Vagina (tissue), 2 donors: ENCODE data around the gene NHERF1. TPM values are rescaled to one million over a fixed set of nuclear protein-coding genes. Genes with fewer than 3 reads are reported as not detected.
A peak's percentile ranks its signal among the peaks of the same experiment; 100 is the strongest.

ENCODE experiments used
- DNase-seq, 2 donors: peaks; one replicate each; pipeline ENCODE4 v3.0.0-alpha.2; 2017; ENCODE audit errors: extremely low spot score in 2 of 2
- H3K27ac ChIP-seq: fragments of 200-600 bp; sonication (generic); one replicate; pipeline ENCODE4 v1.5.1; 2019
- H3K27me3 ChIP-seq: fragments of 200-600 bp; sonication (generic); one replicate; pipeline ENCODE4 v1.5.1; 2019
- H3K36me3 ChIP-seq, 2 donors: fragments of 200-600 bp; sonication (generic); one replicate each; pipeline ENCODE4 v1.5.1; 2017 to 2019
- H3K4me1 ChIP-seq: fragments of 200-600 bp; sonication (generic); one replicate; pipeline ENCODE4 v1.5.1; 2019
- H3K4me3 ChIP-seq, 2 donors: fragments of 200-600 bp; sonication (generic); 1 replicate in 1 of 2; 2 replicates in 1 of 2; pipeline ENCODE4 v1.5.1; 2016 to 2019
- H3K9me3 ChIP-seq: fragments of 200-600 bp; sonication (generic); one replicate; pipeline ENCODE4 v1.5.1; 2019
- POLR2A ChIP-seq, 2 donors: fragments of 450-650 bp; IDR thresholded peaks; one replicate each; pipeline ENCODE4 v1.6.1; 2017; ENCODE audit warnings: antibody characterized with exemption in 2 of 2, mild to moderate bottlenecking in 2 of 2, moderate library complexity in 2 of 2
- POLR2AphosphoS5 ChIP-seq, 2 donors: sonication (generic); formaldehyde crosslinking; IDR thresholded peaks; one replicate each; pipeline ENCODE4 v1.9.0; 2017; ENCODE audit warnings: antibody characterized with exemption in 2 of 2, mild to moderate bottlenecking in 2 of 2, low read depth in 1 of 2; ENCODE audit not compliant: insufficient read depth in 1 of 2
- intact Hi-C: fragments of 100-400 bp; cut with DNase I; formaldehyde crosslinking; loops from one replicate; pipeline ENCODE4 v1.15.1; 2023
- total RNA-seq: library from RNA; depleted of rRNA; stranded (reverse); fragments of >200 nt; gene quantifications from one replicate; pipeline ENCODE4 v1.2.3, GENCODE V29; 2016
- TF ChIP-seq, protein P1 (sequence below), 3 experiments: fragments of 450-650 bp in 2 of 3; fragments of 200-600 bp in 1 of 3; sonication (generic) in 1 of 3; IDR thresholded peaks; one replicate each; pipeline ENCODE4 v1.5.1; 2017 to 2019; ENCODE audit warnings: antibody characterized with exemption in 3 of 3, mild to moderate bottlenecking in 2 of 3, moderate library complexity in 2 of 3

The NHERF1 gene
- total RNA-seq, 1 donor from 2014 or later, result 57.2 TPM

DNA sequence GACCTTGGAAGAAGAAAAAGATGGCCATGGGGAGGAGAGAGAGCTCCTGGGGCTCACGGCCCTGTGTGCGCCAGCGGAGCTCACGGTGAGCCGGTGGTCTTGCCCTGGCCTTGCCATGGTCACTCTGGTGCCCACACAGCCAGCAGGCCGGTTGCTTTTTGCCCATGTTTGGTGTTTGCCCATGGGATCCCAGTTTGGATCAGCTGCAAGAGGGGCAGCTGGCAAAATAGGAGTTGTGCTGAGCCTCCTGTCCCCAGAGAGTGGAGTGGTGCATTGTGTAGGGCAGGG lies 1.6 kb downstream of the NHERF1 start:
- Histone ChIP-seq H3K27ac (peak overlapping the region; percentile 86), H3K4me1 (peaks cover 76% of the 10 kb centered on the region), H3K36me3 (no peaks in the 10 kb centered on the region), H3K4me3 (peak overlapping the region; percentile 62 to 98), H3K27me3 (no peaks in the 10 kb centered on the region), H3K9me3 (no peaks in the 10 kb centered on the region)
- TF ChIP-seq POLR2A (IDR thresholded peaks at IDR 0.05) (no peak), POLR2AphosphoS5 (IDR thresholded peaks at IDR 0.05; ENCODE audit: insufficient read depth in 1 of 2, low read depth in 1 of 2) (no peak)
- TF ChIP-seq, protein P1, sequence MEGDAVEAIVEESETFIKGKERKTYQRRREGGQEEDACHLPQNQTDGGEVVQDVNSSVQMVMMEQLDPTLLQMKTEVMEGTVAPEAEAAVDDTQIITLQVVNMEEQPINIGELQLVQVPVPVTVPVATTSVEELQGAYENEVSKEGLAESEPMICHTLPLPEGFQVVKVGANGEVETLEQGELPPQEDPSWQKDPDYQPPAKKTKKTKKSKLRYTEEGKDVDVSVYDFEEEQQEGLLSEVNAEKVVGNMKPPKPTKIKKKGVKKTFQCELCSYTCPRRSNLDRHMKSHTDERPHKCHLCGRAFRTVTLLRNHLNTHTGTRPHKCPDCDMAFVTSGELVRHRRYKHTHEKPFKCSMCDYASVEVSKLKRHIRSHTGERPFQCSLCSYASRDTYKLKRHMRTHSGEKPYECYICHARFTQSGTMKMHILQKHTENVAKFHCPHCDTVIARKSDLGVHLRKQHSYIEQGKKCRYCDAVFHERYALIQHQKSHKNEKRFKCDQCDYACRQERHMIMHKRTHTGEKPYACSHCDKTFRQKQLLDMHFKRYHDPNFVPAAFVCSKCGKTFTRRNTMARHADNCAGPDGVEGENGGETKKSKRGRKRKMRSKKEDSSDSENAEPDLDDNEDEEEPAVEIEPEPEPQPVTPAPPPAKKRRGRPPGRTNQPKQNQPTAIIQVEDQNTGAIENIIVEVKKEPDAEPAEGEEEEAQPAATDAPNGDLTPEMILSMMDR (IDR thresholded peaks at IDR 0.05), result no peak
- no peak for DNase-seq
- intact Hi-C loops, result no loop called here

DNA sequence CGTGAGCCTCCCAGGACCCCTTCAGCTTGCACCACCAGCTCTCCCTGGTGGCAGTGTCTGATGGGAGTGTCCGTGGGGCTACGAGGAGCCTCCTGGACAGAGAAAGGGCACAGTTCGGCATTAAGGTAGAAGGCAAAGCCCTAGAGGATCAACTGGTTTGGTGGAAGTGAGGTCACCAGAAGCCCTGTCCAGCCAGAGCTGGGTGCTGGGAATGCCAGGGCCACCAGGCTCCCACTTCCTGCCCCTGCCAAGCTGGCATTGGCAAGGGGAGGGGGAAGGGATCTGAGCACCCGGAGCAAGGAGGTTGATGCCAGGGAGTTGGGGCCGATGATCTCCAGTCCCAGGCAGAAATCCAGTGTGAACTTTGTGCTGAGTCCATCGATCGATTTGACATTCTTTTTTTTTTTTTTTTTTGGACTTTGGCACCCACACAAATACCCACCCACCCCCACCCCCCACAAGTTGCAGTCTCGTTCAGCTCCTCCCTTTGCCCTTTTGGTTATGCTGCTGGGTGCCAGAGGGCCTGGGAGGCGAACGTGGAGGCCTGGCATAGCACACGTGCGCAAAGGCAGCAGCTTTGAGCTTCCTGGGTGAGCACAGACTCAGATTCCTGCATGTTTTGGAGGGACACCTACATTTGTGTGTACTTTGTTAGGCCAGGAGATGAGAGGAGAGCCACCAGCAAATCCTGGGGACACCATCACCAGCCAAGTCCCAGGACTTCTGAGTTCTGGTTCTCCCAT lies 2.1 kb downstream of the NHERF1 start:
- Histone ChIP-seq H3K27me3 (no peaks in the 10 kb centered on the region), H3K4me3 (peak overlapping the region; percentile 62 to 98), H3K36me3 (no peaks in the 10 kb centered on the region), H3K9me3 (no peaks in the 10 kb centered on the region), H3K4me1 (peaks cover 72% of the 10 kb centered on the region), H3K27ac (peak overlapping the region; percentile 86)
- intact Hi-C loops, result no loop called here
- no peak for DNase-seq
- TF ChIP-seq, protein P1 (IDR thresholded peaks at IDR 0.05), result no peak
- TF ChIP-seq POLR2AphosphoS5 (IDR thresholded peaks at IDR 0.05; ENCODE audit: insufficient read depth in 1 of 2, low read depth in 1 of 2) (no peak), POLR2A (IDR thresholded peaks at IDR 0.05) (no peak)

DNA sequence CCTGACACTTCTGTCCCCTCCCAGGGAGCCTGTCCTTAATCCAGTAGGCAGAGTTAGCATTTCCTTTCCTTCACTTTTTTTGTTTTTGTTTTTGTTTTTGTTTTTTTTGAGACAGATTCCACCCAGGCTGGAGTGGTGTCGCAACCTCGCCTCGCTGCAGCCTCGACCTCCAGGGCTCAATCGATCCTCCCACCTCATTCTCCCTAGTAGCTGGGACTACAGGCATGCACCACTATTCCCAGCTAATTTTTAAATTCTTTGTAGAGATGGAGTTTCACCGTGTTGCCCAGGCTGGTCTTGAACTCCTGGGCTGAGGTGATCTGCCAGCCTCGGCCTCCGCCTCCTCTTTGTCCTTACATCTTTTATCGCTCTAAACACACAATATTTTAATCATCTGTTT lies 4.0 kb downstream of the NHERF1 start:
- H3K9me3 ChIP-seq, result no peaks in the 10 kb centered on the region
- peaks cover 78% of the 10 kb centered on the region for H3K4me1 ChIP-seq
- H3K4me3 ChIP-seq, result no peak overlapping the region
- intact Hi-C loops, result no loop called here
- no peak for TF ChIP-seq POLR2A (IDR thresholded peaks at IDR 0.05)
- TF ChIP-seq, protein P1 (IDR thresholded peaks at IDR 0.05), result no peak
- TF ChIP-seq POLR2AphosphoS5 (IDR thresholded peaks at IDR 0.05; ENCODE audit: insufficient read depth in 1 of 2, low read depth in 1 of 2), result no peak
- H3K27me3 ChIP-seq, result no peaks in the 10 kb centered on the region
- H3K36me3 ChIP-seq, result no peaks in the 10 kb centered on the region
- DNase-seq, result no peak
- peak overlapping the region; percentile 36 for H3K27ac ChIP-seq

DNA sequence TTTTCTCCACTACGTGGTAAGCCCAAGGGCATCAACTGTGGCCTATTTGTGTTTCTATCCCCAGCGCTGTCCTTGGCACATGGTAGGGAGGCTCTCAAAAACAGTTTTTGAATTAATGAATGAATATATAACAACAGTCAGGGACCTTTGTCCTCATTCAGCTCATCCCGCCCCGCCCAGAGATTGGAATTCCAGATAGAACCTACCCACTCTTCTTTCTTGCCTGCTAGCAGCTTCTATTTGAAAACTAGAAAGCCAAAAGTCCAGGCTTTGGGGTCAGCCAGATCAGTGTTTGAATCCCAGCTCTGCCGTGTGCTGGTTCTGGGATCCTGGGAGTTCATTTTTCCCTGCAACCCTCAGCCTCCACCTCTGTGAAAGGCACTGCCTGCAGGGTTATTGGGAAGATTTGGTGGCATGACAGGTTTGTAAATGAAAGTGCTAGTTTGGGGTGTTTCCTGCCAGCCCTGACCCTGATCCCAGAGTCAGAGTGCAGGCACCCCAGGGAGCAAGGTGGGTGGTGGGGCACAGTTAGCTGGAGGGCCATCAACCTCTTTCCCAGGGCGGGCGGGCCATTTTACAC lies 4.5 kb downstream of the NHERF1 start:
- Histone ChIP-seq H3K27me3 (no peaks in the 10 kb centered on the region), H3K27ac (no peak overlapping the region), H3K4me1 (peaks cover 78% of the 10 kb centered on the region), H3K36me3 (no peaks in the 10 kb centered on the region), H3K4me3 (no peak overlapping the region), H3K9me3 (no peaks in the 10 kb centered on the region)
- intact Hi-C loops, result no loop called here
- TF ChIP-seq, protein P1 (IDR thresholded peaks at IDR 0.05), result no peak
- no peak for TF ChIP-seq POLR2A (IDR thresholded peaks at IDR 0.05)
- TF ChIP-seq POLR2AphosphoS5 (IDR thresholded peaks at IDR 0.05; ENCODE audit: insufficient read depth in 1 of 2, low read depth in 1 of 2), result no peak
- DNase-seq, result no peak

DNA sequence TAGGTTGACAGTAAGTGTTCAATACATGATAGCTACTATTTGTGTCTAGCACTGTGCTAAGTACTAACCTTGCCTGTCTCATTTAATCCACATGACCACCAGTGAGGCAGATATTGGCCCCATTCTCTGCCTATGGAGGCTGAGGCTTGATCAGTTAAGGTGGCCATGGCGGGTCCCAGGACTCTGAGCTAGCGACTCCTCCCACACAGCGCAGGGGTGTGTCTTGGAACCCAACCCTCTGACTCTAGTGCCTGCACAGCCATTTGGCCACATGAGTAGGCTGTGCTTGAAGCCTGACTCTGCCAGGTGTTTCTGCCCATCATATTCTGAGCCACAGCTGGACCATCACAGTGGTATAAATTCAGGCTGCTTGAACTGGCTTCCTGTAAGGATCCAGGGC lies 6.4 kb downstream of the NHERF1 start:
- peaks cover 85% of the 10 kb centered on the region for H3K4me1 ChIP-seq
- H3K9me3 ChIP-seq, result no peaks in the 10 kb centered on the region
- TF ChIP-seq POLR2AphosphoS5 (IDR thresholded peaks at IDR 0.05; ENCODE audit: insufficient read depth in 1 of 2, low read depth in 1 of 2) (no peak), POLR2A (IDR thresholded peaks at IDR 0.05) (no peak)
- TF ChIP-seq, protein P1 (IDR thresholded peaks at IDR 0.05), result no peak
- H3K36me3 ChIP-seq, result no peaks in the 10 kb centered on the region
- H3K27me3 ChIP-seq, result no peaks in the 10 kb centered on the region
- intact Hi-C loops, result no loop called here
- no peak overlapping the region for H3K27ac ChIP-seq
- no peak for DNase-seq
- no peak overlapping the region for H3K4me3 ChIP-seq
